Activated naive CD8-positive, alpha-beta T cell treated with anti-CD3 and anti-CD28 coated beads for 36 hours (primary cell): ENCODE measurements around the gene ZNF670. TPM values are rescaled to one million over a fixed set of nuclear protein-coding genes. Genes with fewer than 3 reads are reported as not detected.
"Not testable (repeated sequence)": the region's sequence is repeated elsewhere in the genome, so short reads cannot be mapped to it uniquely, and the experiment has no call there.

Experiments used
- DNase-seq: peaks from one replicate; pipeline ENCODE4 v3.0.0; 2021
- H3K27ac Mint-ChIP-seq: one replicate; pipeline ENCODE4 v1.8.0; 2022; ENCODE audit warnings: mild to moderate bottlenecking, moderate library complexity, mixed read lengths
- H3K27me3 Mint-ChIP-seq: one replicate; pipeline ENCODE4 v1.8.0; 2022; ENCODE audit warnings: mild to moderate bottlenecking, mixed read lengths
- H3K36me3 Mint-ChIP-seq: one replicate; pipeline ENCODE4 v1.8.0; 2021; ENCODE audit warnings: mild to moderate bottlenecking, mixed read lengths
- H3K4me1 Mint-ChIP-seq: one replicate; pipeline ENCODE4 v1.8.0; 2021; ENCODE audit warnings: mixed read lengths
- H3K4me3 Mint-ChIP-seq: one replicate; pipeline ENCODE4 v1.8.0; 2022; ENCODE audit warnings: mild to moderate bottlenecking, moderate library complexity, mixed read lengths
- H3K9me3 Mint-ChIP-seq: one replicate; pipeline ENCODE4 v1.8.0; 2022; ENCODE audit warnings: mixed read lengths
- total RNA-seq, 2 experiments: library from RNA; stranded (reverse); gene quantifications; one replicate each; pipeline ENCODE4 v1.2.3, GENCODE V29; 2021

The ZNF670 gene
- total RNA-seq, 2 experiments from 2014 or later: 5.5 to 5.9 TPM

DNA sequence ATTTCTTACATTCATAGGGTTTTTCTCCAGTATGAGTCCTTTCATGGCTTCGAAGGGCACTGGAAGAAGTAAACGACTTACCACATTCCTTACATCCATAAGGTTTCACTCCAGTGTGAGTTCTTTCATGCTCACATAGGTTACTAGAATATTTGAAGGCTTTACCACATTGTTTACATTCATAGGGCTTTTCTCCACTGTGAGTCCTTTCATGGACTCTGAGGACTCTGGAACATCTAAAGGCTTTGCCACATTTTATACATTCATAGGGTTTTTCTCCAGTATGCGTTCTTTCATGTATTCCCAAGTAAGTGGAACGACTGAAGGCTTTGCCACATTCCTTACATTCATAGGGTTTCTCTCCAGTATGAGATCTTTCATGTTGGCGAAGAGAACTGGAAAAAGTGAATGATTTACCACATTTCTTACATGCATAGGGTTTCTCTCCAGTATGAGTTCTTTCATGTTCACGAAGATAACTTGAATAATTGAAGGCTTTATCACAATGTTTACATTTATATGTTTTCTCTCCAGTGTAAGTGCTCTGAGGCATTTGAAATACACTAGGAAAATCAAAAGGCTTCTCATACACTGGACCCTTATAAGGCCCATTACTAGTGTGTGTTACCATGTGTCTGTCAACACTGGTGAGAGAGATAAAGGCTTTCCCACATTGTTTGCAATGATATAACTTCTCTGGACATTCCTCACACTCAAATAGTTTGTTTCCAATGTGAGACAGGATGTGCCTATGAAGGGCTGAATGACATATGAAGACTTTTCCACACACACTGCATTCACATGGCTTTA, 40.9 kb downstream of the ZNF670 start:
- peaks cover 51% of the 10 kb centered on the region for H3K9me3 Mint-ChIP-seq
- DNase-seq: no peak
- peaks cover 88% of the 10 kb centered on the region for H3K36me3 Mint-ChIP-seq
- H3K27ac Mint-ChIP-seq: no peak overlapping the region
- H3K27me3 Mint-ChIP-seq: no peaks in the 10 kb centered on the region
- no peaks in the 10 kb centered on the region for H3K4me1 Mint-ChIP-seq
- no peak overlapping the region for H3K4me3 Mint-ChIP-seq

DNA sequence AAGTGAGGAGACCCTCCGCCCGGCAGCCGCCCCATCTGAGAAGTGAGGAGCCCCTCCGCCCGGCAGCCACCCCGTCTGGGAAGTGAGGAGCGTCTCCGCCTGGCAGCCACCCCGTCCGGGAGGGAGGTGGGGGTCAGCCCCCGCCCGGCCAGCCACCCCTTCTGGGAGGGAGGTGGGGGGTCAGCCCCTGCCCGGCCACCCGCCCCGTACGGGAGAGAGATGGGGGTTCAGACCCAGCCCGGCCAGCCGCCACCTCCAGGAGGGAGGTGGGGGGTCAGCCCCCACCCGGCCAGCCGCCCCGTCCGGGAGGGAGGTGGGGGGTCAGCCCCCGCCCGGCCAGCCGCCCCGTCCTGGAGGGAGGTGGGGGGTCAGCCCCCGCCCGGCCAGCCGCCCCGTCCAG, 46.3 kb downstream of the ZNF670 start:
- peaks cover 37% of the 10 kb centered on the region for H3K36me3 Mint-ChIP-seq
- DNase-seq, H3K27ac Mint-ChIP-seq, H3K27me3 Mint-ChIP-seq, H3K4me1 Mint-ChIP-seq, H3K4me3 Mint-ChIP-seq: not testable (repeated sequence)
- H3K9me3 Mint-ChIP-seq: peaks cover 48% of the 10 kb centered on the region

Other genes starting within 250 kb of the ZNF670 start
- 10 to 100 TPM; 52.2 to 62.2 TPM for gene AHCTF1, start 146.9 kb downstream of the ZNF670 start, total RNA-seq
- under 1 TPM; 0.20 to 0.68 TPM for gene ZNF695, start 70.8 kb downstream of the ZNF670 start, total RNA-seq
- gene ZNF669, start 25.5 kb upstream of the ZNF670 start, total RNA-seq: 10 to 100 TPM in 1 of 2 experiments, 1 to 10 TPM in 1; 9.6 to 10.2 TPM
- gene ZNF124, start 93.2 kb upstream of the ZNF670 start, total RNA-seq: 10 to 100 TPM; 20.7 to 21.5 TPM
- not detected for gene VN1R5, start 177.3 kb upstream of the ZNF670 start, total RNA-seq